HepG2 (cell line): Measurements from ENCODE around the gene RAPGEFL1. TPM values are rescaled to one million over a fixed set of nuclear protein-coding genes. Genes with fewer than 3 reads are reported as not detected.

Experiments
- LBX2 ChIP-seq: sonication (generic); formaldehyde crosslinking; IDR thresholded peaks from 2 replicates; pipeline ENCODE4 v1.5.0; 2020; ENCODE audit warnings: missing genetic modification reagents, mild to moderate bottlenecking, borderline replicate concordance
- MTA1 ChIP-seq: sonication (generic); formaldehyde crosslinking; IDR thresholded peaks from 2 replicates; pipeline ENCODE4 v1.4.0; 2020; ENCODE audit warnings: missing genetic modification reagents, mild to moderate bottlenecking, borderline replicate concordance
- PATZ1 ChIP-seq: sonication (generic); formaldehyde crosslinking; IDR thresholded peaks from 2 replicates; pipeline ENCODE4 v1.4.0; 2020; ENCODE audit warnings: missing genetic modification reagents
- POLR2G ChIP-seq: fragments of 200-400 bp; formaldehyde crosslinking; IDR thresholded peaks from 2 replicates; pipeline ENCODE4 v1.6.1; 2018; ENCODE audit warnings: mild to moderate bottlenecking, low read depth, low read length, moderate library complexity
- REPIN1 ChIP-seq: sonication (generic); formaldehyde crosslinking; IDR thresholded peaks from 2 replicates; pipeline ENCODE4 v1.8.0; 2022; ENCODE audit warnings: missing genetic modification reagents, low read depth, mild to moderate bottlenecking, borderline replicate concordance
- SNAPC2 ChIP-seq: sonication (generic); formaldehyde crosslinking; IDR thresholded peaks from 2 replicates; pipeline ENCODE4 v1.8.1; 2022; ENCODE audit warnings: mild to moderate bottlenecking, missing genetic modification reagents
- SP2 ChIP-seq: sonication (generic); formaldehyde crosslinking; IDR thresholded peaks from 2 replicates; pipeline ENCODE4 v1.5.1; 2020; ENCODE audit warnings: mild to moderate bottlenecking, missing genetic modification reagents
- STAT5B ChIP-seq: sonication (generic); formaldehyde crosslinking; IDR thresholded peaks from 2 replicates; pipeline ENCODE4 v1.4.0; 2020; ENCODE audit warnings: missing genetic modification reagents
- ZNF225 ChIP-seq: sonication (generic); formaldehyde crosslinking; IDR thresholded peaks from 2 replicates; pipeline ENCODE4 v1.4.0; 2020; ENCODE audit warnings: mild to moderate bottlenecking, missing genetic modification reagents
- ZNF280D ChIP-seq: sonication (generic); formaldehyde crosslinking; IDR thresholded peaks from 2 replicates; pipeline ENCODE4 v1.5.1; 2020; ENCODE audit warnings: mild to moderate bottlenecking, missing genetic modification reagents
- ZNF318 ChIP-seq: sonication (generic); formaldehyde crosslinking; IDR thresholded peaks from 2 replicates; pipeline ENCODE4 v1.4.0; 2020; ENCODE audit warnings: mild to moderate bottlenecking, missing genetic modification reagents
- ZNF557 ChIP-seq: sonication (generic); formaldehyde crosslinking; IDR thresholded peaks from 2 replicates; pipeline ENCODE4 v1.4.0; 2020; ENCODE audit warnings: missing genetic modification reagents
- ZNF773 ChIP-seq: sonication (generic); formaldehyde crosslinking; IDR thresholded peaks from 2 replicates; pipeline ENCODE4 v1.4.0; 2020; ENCODE audit warnings: missing genetic modification reagents, borderline replicate concordance
- ZNF775 ChIP-seq: sonication (generic); formaldehyde crosslinking; IDR thresholded peaks from 2 replicates; pipeline ENCODE4 v1.4.0; 2020; ENCODE audit warnings: missing genetic modification reagents, mild to moderate bottlenecking, moderate library complexity, borderline replicate concordance
- ZNF780A ChIP-seq: sonication (generic); formaldehyde crosslinking; IDR thresholded peaks from 2 replicates; pipeline ENCODE4 v1.8.0; 2022; ENCODE audit warnings: mild to moderate bottlenecking, missing genetic modification reagents, moderate library complexity
- polyA plus RNA-seq, 8 experiments: library from polyadenylated mRNA; depleted of rRNA in 3 of 8; stranded (reverse) in 7 of 8; unstranded in 1 of 8; fragments of >200 nt; fragmentation: Illumina TruSeq in 4 of 8; extraction: Trizol in 4 of 8; gene quantifications; 2 replicates each; pipeline versions ENCODE4 v1.2.1 to v1.2.3, GENCODE V29; 2011 to 2016; ENCODE audit warnings: low read depth in 4 of 8, missing spikeins in 1 of 8, mixed read lengths in 1 of 8; ENCODE audit not compliant: insufficient read depth in 1 of 8
- total RNA-seq, 5 experiments: library from RNA; depleted of rRNA; stranded (reverse); fragments of >200 nt; fragmentation: Illumina TruSeq; extraction: Trizol; gene quantifications; 2 replicates each; pipeline ENCODE4 v1.2.3, GENCODE V29; 2016; ENCODE audit warnings: low read depth in 1 of 5

The RAPGEFL1 gene
- total and polyA plus RNA-seq, 2 of the 13 experiments (the other 11 are each of a cell fraction or from before 2014, with no cell fraction given) = 4.5 to 7.8 TPM

GRCh38 chr17:40173091-40173777, 4.0 kb upstream of the RAPGEFL1 start (continued):
- no peak for TF ChIP-seq ZNF318 (CRISPR knock-in tag)
- no peak for TF ChIP-seq STAT5B
- no peak for TF ChIP-seq ZNF773
- no peak for TF ChIP-seq ZNF775 (CRISPR knock-in tag)
- TF ChIP-seq MTA1 (CRISPR knock-in tag) = no peak
- no peak for TF ChIP-seq SP2 (CRISPR knock-in tag)
- TF ChIP-seq LBX2 = no peak
- TF ChIP-seq SNAPC2 (CRISPR knock-in tag) = no peak
- TF ChIP-seq POLR2G = no peak
- no peak for TF ChIP-seq ZNF280D
- TF ChIP-seq PATZ1 (CRISPR knock-in tag) = peak; percentile 43; the same call in 1 of the 2 replicates
- no peak for TF ChIP-seq ZNF557 (CRISPR knock-in tag)
- TF ChIP-seq REPIN1 (CRISPR knock-in tag) = peak; percentile 25; the same call in 1 of the 2 replicates
- no peak for TF ChIP-seq ZNF780A (CRISPR knock-in tag)
- TF ChIP-seq ZNF225 (CRISPR knock-in tag) = no peak
